Measurements from ENCODE around the gene SQSTM1.

Gene SQSTM1

GRCh38 chr5:179872055-179872827 lies 51.5 kb downstream of the SQSTM1 start:
- DNase-seq (ENCODE audit: low spot score), result no peak
- TF ChIP-seq CTCF (IDR thresholded peaks at IDR 0.05; ENCODE audit: extremely low read depth, insufficient read depth, missing control alignments), result no peak
- in situ Hi-C loops (cut with MboI; ENCODE audit: low pct_unique_long_range_greater_than_20kb, low sequenced_read_pairs, unreplicated experiment), result no loop called here

- no peak for TF ChIP-seq CTCF (IDR thresholded peaks at IDR 0.05; ENCODE audit: extremely low read depth, insufficient read depth, missing control alignments)
- in situ Hi-C loops (cut with MboI; ENCODE audit: low pct_unique_long_range_greater_than_20kb, low sequenced_read_pairs, unreplicated experiment), result no loop called here
- DNase-seq (ENCODE audit: low spot score), result no peak
Measured at GRCh38 chr5:179872828-179873575, 52.3 kb downstream of the SQSTM1 start.

- in situ Hi-C loops (cut with MboI; ENCODE audit: low pct_unique_long_range_greater_than_20kb, low sequenced_read_pairs, unreplicated experiment), result no loop called here
- no peak for DNase-seq (ENCODE audit: low spot score)
- TF ChIP-seq CTCF (IDR thresholded peaks at IDR 0.05; ENCODE audit: extremely low read depth, insufficient read depth, missing control alignments), result no peak
Measured at GRCh38 chr5:179873588-179874110, 52.9 kb downstream of the SQSTM1 start.

- DNase-seq (ENCODE audit: low spot score), result no peak
- no peak for TF ChIP-seq CTCF (IDR thresholded peaks at IDR 0.05; ENCODE audit: extremely low read depth, insufficient read depth, missing control alignments)
- in situ Hi-C loops (cut with MboI; ENCODE audit: low pct_unique_long_range_greater_than_20kb, low sequenced_read_pairs, unreplicated experiment), result no loop called here
Measured at GRCh38 chr5:179874136-179874535, 53.4 kb downstream of the SQSTM1 start.

GRCh38 chr5:179874536-179875292 lies 54.0 kb downstream of the SQSTM1 start:
- in situ Hi-C loops (cut with MboI; ENCODE audit: low pct_unique_long_range_greater_than_20kb, low sequenced_read_pairs, unreplicated experiment), result no loop called here
- TF ChIP-seq CTCF (IDR thresholded peaks at IDR 0.05; ENCODE audit: extremely low read depth, insufficient read depth, missing control alignments), result no peak
- DNase-seq (ENCODE audit: low spot score), result no peak

Data from GM13977 (cell line).